ENCODE results near the gene ZNF507. TPM values are rescaled to one million over a fixed set of nuclear protein-coding genes. Genes with fewer than 3 reads are reported as not detected.

Gene ZNF507
- total RNA-seq, 2 experiments from 2014 or later: 13.3 to 35.0 TPM

DNA sequence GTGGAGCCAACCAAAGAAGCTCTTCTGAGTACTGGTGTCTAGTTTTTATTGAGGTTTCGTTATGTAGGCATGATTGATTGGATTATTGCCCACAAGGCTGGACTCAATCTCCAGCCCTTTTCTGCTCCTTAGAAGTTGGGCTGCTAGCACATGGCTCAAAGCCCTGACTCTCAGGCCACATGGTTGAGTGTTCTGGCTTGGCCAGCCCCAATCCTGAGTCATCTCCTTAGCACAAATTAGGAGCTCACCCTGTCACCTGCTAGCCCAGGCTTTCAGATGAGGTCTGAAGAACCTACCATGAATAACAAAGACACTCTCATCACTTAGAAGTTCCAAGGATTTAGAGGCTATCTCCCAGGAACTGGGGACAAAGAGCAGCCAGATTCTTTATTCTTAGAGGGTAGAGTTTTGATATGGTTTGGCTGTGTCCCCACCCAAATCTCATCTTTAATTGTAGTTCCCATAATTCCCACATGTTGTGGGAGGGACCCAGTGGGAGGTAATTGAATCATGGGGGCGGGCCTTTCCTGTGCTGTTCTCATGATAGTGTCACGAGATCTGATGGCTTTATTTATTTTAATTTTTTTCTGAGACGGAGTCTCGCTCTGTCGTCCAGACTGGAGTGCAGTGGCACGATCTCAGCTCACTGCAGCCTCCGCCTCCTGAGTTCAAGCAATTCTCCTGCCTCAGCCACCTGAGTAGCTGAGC is 71.5 kb downstream of the ZNF507 start:
- Histone ChIP-seq H3K27ac (ENCODE audit: low read depth, low read length, poor library complexity, severe bottlenecking) (no peak overlapping the region), H3K79me2 (ENCODE audit: insufficient read depth, low read depth, low read length) (no peaks in the 10 kb centered on the region), H3K4me2 (ENCODE audit: low read length) (no peak overlapping the region), H3K4me1 (ENCODE audit: insufficient read depth, low read length, poor library complexity, severe bottlenecking) (peaks cover 6% of the 10 kb centered on the region), H2AFZ (ENCODE audit: low read length) (no peak overlapping the region), H3K36me3 (ENCODE audit: insufficient read depth, low read length) (peaks cover 69% of the 10 kb centered on the region), H3K4me3 (ENCODE audit: low read depth, low read length, poor library complexity, severe bottlenecking) (no peak overlapping the region), H4K20me1 (ENCODE audit: insufficient read depth, low read length) (no peaks in the 10 kb centered on the region), H3K9me2 (ENCODE audit: insufficient read depth, low read length) (no peaks in the 10 kb centered on the region), H3K9me3 (ENCODE audit: low read length) (no peaks in the 10 kb centered on the region)
- BruUV-seq (replicated peaks): no TSS peak
- intact Hi-C loops (cut with micrococcal nuclease; ENCODE audit: unreplicated experiment): no loop called here
- POLR2A ChIA-PET: interaction anchor here (0.6 to 0.7 kb wide), 2 partner anchors 70 to 1995 kb away, joined by 3 read pairs; no protein-coding TSS in a partner anchor
- DNase-seq (ENCODE audit: low spot score): no peak
- no peak for TF ChIP-seq EZH2phosphoT487 (IDR thresholded peaks at IDR 0.05; ENCODE audit: borderline replicate concordance, low read depth, low read length)
- TF ChIP-seq, protein P1, sequence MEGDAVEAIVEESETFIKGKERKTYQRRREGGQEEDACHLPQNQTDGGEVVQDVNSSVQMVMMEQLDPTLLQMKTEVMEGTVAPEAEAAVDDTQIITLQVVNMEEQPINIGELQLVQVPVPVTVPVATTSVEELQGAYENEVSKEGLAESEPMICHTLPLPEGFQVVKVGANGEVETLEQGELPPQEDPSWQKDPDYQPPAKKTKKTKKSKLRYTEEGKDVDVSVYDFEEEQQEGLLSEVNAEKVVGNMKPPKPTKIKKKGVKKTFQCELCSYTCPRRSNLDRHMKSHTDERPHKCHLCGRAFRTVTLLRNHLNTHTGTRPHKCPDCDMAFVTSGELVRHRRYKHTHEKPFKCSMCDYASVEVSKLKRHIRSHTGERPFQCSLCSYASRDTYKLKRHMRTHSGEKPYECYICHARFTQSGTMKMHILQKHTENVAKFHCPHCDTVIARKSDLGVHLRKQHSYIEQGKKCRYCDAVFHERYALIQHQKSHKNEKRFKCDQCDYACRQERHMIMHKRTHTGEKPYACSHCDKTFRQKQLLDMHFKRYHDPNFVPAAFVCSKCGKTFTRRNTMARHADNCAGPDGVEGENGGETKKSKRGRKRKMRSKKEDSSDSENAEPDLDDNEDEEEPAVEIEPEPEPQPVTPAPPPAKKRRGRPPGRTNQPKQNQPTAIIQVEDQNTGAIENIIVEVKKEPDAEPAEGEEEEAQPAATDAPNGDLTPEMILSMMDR (conservative IDR thresholded peaks at IDR 0.05; ENCODE audit: low read length): no peak
- CTCF ChIA-PET (ENCODE audit: unreplicated experiment): no interaction called here

DNA sequence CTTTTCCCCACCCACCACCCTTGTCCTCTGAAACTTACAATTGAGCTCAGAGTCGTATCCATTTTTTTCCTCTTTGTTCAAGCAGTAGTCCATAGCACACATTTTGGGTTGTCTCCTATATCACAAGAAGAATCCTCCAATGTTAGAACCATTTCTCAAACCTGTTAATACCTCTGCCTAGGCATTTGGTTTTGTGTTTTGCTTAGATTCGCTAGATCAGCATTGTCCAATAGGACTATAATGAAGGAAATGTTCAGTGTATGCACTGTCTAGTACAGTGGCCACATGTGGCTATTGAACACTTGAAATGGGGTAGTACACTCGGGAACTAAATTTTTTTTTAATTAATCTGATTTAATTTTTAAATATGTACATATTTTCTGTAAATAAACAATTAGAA is 72.7 kb downstream of the ZNF507 start:
- DNase-seq (ENCODE audit: low spot score): no peak
- Histone ChIP-seq H2AFZ (ENCODE audit: low read length) (no peak overlapping the region), H3K79me2 (ENCODE audit: insufficient read depth, low read depth, low read length) (no peaks in the 10 kb centered on the region), H3K4me2 (ENCODE audit: low read length) (no peak overlapping the region), H4K20me1 (ENCODE audit: insufficient read depth, low read length) (no peaks in the 10 kb centered on the region), H3K36me3 (ENCODE audit: insufficient read depth, low read length) (peaks cover 57% of the 10 kb centered on the region), H3K27ac (ENCODE audit: low read depth, low read length, poor library complexity, severe bottlenecking) (no peak overlapping the region), H3K4me3 (ENCODE audit: low read depth, low read length, poor library complexity, severe bottlenecking) (no peak overlapping the region), H3K9me2 (ENCODE audit: insufficient read depth, low read length) (no peaks in the 10 kb centered on the region), H3K4me1 (ENCODE audit: insufficient read depth, low read length, poor library complexity, severe bottlenecking) (peaks cover 15% of the 10 kb centered on the region), H3K9me3 (ENCODE audit: low read length) (no peaks in the 10 kb centered on the region)
- BruUV-seq (replicated peaks): no TSS peak
- TF ChIP-seq EZH2phosphoT487 (IDR thresholded peaks at IDR 0.05; ENCODE audit: borderline replicate concordance, low read depth, low read length): no peak
- TF ChIP-seq, protein P1 (conservative IDR thresholded peaks at IDR 0.05; ENCODE audit: low read length): no peak
- intact Hi-C loops (cut with micrococcal nuclease; ENCODE audit: unreplicated experiment): no loop called here
- CTCF ChIA-PET (ENCODE audit: unreplicated experiment): no interaction called here
- POLR2A ChIA-PET: no interaction called here

All from OCI-LY7 (cell line).